ENCODE results near the gene PDCL3.

PDCL3 gene

DNA sequence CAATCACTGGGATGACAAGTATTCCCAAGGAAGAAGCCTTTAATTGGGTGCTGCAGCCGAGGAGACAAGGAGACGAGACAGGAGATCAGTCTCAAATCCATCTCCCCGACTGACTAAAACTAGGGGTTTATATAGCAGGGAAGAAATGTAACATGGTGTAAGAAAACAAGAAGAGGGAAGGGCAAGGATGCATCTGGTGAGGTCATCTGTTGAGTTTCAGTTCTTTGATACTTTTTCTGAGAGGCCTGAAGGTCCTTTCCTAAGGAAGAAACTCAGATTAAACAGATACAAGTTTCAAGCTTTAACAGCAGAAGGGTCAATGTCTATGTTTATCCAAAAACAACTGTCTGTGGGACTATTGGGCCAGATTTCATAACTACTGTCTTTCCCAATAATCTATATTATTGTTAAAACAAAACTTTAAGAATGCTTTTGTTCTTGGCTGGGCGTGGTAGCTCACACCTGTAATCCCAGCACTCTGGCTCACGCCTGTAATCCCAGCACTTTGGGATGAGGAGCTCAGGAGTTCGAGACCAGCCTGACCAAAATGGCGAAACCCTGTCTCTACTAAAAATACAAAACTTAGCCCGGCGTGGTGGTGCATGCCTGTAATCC, 2.5 kb upstream of the PDCL3 start:
- DNase-seq (ENCODE audit: low spot score), result no peak

DNA sequence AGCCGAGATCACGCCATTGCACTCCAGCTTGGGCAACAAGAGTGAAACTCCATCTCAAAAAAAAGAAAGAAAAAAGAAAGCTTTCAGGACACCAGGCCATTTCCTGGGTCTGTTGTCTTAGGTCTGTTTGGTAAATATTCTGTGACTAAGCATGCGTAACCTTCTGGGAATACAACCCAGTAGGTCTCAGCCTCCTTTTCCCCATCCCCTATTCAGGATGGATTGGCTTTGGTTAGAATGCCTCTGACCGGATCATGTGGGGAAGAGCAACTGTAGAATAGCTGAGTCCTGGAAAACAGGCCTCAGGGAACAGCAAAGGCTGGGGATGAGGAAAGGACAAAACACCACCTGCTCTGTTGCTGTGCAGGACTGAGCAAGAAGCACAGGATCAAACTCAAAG, 1.6 kb upstream of the PDCL3 start:
- DNase-seq (ENCODE audit: low spot score), result no peak

DNA sequence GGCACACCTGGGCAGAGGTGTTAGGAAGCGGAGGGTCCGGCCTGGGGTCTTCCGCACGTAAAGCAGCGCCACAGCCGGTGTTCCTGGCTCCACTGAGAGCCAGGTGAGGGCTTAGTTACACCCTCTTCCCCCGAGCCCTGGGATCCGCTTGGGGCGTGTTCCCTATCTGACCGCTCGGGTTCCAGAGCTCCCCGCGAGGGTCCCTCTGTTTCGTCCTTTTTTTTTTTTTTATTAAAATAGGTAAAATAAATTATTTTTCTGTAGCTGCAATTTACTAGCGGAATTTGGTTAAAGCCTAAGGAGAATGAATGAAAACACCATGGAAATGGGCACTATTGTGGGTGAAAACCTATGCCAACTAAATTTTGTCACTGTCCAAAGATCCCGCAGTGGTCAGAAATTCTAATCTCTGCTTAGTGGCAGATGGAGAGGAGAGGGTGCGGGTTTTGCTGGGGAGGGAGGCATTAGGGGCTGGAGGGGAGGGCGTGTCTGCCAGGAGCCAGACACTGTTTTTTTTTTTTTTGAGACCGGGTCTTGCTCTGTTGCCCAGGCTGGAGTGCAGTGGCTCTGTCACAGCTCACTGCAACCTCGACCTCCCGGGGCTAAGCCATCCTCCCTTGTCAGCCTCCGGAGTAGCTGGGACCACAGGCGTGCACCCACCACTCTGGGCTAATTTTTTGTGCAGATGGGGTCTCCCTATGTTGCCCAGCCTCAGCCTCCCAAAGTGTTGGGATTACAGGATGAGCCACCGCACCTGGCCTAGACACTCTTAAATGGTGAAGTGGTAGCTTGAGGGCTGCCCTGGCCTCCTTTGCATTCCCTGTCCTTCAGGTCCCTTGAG, 834 bp downstream of the PDCL3 start:
- DNase-seq (ENCODE audit: low spot score), result no peak

DNA sequence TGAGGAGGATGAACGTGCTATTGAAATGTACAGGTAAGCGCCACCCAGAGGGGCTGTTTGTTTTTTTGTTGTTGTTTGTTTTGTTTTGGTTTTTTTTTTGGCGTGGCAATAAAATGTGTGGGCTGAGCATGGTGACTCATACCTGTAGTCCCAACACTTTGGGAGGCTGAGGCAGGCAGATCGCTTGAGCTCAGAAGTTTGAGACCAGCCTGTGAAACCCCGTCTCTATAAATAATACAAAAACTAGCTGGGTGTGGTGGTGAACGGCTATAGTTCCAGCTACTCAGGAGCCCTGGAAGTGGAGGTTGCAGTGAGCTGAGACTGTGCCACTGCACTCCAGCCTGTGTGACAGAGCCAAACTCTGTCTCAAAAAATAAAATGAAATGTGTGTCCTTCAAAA, 6.2 kb downstream of the PDCL3 start:
- no peak for DNase-seq (ENCODE audit: low spot score)

DNA sequence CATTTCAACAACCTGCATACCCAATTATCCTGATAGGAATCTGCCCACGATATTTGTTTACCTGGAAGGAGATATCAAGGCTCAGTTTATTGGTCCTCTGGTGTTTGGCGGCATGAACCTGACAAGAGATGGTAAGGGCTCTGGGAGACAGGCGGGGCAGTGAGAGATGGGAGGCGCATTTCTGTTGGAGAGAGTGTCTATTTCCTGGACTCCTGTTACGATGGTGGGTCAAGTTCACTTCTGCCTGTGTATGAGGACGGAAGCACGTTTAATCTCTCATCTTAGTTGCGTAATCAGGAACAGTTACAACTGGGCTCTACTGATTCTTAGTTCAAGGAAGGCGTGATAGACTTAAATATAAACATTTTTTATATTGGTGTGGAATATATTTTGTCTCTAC, 8.9 kb downstream of the PDCL3 start:
- no peak for DNase-seq (ENCODE audit: low spot score)

DNA sequence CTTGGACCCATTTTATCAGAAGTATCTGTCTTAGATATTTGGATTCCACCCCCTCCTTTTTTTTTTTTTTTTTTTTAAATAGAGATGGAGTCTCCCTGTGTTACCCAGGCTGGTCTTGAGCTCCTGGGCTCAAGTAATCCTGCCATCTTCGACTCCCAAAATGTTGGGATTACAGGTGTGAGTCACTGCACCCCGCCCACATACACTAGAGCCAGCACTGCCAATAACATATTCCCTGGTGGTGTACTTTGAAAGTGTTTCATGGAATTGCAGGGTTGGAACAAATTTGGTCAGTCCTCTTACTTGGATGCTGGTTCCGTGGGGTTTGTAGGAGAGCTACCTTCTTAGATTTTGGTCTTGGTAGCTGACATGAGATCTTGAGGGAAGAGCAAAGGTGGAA, 15.0 kb downstream of the PDCL3 start:
- DNase-seq (ENCODE audit: low spot score), result no peak

DNA sequence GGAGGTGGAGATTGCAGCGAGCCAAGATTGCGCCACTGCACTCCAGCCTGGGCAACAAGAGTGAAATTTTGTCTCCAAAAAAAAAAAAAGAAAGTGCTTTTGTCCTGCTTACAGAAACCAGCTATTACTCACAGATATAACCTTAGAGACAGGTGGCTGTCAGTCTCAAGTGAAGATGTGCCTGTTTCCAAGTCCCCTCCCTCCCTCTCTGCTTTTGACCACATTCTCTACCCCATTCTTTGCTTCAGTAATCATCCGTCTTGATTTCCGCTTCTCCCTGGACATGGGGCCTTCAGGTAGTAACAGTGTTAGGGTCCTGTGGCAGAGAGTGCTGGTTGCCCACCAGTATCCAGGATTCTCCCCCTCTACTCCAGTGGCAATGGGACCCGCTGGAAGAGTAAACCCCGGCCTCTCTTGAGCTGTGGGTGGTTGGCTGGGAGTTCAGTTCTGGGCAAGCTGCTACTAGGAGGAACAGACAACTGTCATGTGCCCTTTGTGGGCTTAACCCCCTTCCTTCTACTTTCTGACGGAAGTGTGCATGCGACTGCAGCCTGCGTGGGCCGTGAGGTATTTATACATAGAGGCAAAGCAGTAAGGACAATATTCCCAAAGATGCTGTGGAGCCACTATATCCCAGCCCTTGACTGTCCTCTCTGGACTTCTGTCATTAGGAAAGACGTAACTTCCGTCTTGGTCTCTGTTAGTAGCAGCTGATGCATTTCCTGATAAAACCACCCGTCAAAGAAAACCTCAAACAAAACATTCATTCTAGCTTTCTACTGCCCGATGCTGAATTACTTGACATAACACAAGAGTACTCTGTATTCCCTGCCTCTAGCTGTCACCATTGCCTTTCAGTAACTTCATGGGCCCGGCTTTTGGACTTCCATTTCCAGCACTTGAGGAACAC, 17.8 kb downstream of the PDCL3 start:
- DNase-seq (ENCODE audit: low spot score), result no peak

DNA sequence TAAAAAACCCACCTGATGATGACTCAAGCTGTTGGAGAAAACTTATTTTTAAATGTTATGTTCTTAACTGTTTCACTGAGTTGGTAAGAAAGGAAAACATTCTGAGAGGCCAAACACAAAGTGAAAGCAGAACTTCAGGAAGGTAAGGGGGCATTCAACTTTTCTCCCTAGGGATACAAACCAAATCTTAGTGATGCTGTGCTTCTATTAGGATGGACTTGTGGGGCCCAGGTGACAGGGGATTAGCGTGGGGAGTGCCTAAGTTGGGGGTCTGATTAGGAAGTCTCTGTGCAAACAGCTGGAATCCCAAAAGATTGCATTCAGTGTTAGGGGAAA, 18.5 kb downstream of the PDCL3 start:
- DNase-seq (ENCODE audit: low spot score), result no peak

DNA sequence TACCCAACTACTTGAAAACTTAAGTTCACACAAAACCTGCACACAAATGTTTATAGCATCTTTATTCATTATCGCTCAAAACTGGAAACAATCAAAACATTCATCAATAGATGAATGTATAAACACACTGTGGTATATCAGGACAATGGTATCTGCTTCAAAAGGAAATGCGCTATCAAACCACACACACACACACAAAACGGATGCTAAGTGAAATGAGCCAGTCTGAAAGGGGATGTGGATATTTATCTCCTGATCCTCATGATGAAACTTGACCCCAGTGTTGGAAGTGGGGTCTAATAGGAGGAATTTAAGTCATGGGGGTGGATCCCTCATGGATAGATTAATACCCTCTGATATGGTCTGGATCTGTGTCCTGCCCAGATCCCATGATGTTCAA, 22.0 kb downstream of the PDCL3 start:
- DNase-seq (ENCODE audit: low spot score), result no peak

DNA sequence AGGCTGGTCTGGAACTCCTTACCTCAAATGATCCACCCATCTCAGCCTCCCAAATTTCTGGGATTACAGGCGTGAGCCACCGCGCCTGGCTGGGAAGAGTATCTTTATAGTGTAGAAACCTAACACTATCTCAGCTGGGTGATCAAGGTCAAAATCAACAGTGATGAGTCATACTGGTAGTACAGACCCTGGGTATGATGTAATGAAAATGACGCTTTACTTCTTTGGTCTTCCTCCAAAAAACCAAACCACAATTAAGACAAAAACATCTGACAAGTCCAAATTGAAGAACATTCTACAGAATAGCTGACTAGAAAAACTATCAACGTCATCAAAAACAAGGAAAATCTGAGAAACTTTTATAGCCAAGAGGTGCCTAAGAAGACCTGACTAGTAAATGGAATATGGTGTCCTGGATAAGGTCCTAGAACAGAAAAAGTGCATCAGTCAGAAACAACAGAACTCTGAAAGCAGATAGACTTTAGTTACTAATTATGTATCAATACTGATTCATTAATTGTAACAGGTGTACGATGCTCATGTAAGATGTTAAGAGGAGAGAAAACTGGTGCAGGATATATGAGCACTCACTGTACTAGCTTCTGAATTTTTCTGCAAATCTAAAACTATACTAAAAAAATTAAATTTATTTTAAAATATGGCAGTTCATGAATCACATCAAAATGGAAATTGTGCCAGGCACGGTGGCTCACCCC, 25.4 kb downstream of the PDCL3 start:
- no peak for DNase-seq (ENCODE audit: low spot score)

DNA sequence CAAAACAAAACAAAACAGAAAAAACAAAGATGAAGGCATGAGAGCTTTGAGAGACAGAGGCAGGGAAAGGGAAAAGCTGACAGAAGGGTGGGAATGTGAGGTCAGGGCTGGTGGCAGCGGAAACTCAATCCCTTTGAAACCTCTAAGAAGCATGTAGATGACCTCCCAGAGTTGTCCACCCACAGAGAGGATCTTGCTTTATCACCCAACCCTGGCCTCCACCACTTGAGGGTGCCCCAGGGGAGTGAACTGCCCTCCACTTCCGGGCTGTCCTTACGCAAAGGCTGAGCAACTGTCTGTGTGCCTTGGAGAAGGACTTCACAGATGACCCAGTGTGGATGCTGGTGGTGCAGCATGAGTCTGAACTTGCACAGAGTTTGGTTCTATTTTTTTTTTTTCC, 26.7 kb downstream of the PDCL3 start:
- no peak for DNase-seq (ENCODE audit: low spot score)

DNA sequence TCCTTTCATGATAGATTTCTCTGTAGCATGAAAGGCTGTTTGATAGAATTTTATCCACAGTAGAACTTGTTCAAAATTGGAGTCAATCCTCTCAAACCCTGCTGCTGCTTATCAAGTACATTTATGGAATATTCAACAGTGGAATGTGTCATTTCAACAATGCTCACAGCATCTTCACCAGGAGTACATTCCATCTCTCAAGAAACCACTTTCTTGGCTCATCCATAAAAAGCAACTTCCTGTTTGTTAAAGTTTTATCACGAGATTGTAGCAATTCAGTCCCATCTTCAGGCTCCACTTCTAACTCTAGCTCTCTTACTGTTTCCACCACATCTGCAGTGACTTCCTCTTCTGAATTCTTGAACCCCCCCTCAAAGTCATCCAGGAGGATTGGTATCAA, 29.4 kb downstream of the PDCL3 start:
- no peak for DNase-seq (ENCODE audit: low spot score)

DNA sequence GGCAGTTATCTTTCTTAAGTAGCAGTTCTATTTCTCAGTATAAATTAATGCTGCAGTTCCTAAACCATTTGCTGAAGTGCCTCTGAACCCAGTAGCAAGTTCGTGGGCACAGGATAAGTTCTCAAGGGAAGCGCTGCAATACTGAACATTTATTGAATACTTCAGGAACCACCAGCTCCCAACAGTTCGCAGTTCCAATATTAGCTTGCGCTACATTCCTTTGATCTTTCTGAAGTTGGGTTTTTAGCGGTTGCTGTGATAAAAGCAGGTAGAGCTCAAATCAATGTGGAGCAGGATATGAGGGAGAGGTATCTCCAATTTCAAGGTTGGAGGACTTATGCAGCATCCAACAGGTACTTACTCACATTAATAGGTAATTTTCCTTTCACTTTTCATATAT, 33.7 kb downstream of the PDCL3 start:
- DNase-seq (ENCODE audit: low spot score), result no peak

DNA sequence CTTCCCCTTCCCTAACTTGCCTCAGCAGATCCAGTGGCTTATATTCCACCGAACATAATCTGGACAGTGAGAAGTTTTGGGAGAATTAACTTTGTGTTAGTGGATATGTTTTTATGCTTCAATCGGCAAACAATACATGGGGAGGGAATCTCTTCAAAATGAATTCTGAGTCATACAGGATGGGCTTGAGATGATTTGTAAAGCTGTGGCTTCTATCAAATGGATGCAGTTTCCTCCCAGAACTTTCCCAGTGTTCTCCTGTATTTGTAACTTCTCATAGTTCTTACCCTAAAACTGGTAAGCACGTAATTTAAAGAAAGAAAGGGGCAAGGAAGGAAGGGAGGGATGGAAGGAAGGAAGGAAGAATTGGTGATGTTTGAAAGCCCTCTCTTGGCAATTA, 36.8 kb downstream of the PDCL3 start:
- no peak for DNase-seq (ENCODE audit: low spot score)

DNA sequence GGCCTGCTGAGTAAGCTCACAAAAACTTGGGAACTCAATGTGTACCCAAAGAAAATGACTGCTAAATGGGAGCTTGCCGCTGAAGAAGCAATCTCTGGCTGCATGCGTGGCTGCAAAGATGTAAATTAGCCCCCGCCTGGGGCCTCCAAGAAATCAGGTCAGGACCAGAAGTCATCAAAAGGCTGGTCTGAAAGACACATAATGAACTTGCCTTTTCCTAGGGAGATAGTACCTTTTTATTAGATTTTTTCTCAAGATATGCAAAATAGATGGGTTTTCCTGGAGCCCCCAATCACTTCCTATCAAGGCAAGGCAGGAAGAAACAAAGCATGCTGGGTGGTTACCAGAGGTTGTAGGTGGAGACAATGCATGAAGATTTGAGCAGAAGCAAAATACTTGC, 38.9 kb downstream of the PDCL3 start:
- DNase-seq (ENCODE audit: low spot score), result no peak

DNA sequence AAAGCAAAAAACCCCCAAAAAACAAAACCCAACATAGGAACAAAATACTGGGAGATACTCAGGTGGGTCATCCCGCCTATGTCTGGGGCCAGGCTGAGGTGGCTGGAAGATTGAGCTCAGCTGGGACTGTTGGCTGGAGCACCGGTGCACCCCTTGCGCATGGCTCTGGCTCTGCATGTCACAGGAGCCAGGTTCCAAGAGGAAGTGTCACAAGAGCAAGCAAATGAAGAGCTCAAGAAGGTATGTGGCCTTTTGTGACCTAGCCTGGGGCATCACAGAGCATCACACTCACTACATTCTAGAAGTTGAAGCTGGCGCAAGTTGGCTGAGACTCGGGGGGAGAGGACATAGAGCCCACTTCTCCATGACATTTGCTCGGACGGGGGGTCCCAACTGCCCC, 40.6 kb downstream of the PDCL3 start:
- DNase-seq (ENCODE audit: low spot score), result no peak

DNA sequence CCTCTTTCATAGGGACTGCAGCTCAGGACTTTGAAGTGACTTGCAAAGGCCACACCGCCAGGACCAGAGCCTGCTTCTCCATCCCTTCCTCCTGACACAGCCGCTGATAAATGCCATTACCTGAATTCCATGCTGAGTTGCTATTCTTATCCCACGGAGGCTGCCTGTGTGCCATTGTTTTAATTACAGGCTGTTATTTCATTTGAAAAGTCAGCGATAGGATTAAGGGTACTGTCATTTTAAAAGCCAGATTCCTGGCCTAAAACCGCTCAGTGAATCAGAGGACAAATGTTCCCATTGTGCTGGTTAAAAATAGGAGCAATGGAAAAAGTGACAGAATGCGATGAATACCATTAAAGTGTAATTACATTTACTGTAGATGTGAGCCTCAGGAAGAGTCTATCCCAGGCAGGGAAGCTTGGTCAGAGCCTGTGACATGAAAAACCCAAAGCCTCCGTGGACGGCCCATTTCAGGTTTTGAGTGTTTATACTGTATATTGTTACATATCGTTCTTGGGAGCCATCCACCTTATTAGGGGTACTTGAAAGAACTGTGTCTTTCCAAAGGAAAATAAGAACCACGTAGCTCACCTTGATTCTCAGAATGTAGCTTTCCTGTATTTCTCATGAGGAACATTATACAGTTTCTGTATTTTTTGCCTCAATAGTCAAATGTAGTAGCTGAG, 41.3 kb downstream of the PDCL3 start:
- DNase-seq (ENCODE audit: low spot score), result no peak

DNA sequence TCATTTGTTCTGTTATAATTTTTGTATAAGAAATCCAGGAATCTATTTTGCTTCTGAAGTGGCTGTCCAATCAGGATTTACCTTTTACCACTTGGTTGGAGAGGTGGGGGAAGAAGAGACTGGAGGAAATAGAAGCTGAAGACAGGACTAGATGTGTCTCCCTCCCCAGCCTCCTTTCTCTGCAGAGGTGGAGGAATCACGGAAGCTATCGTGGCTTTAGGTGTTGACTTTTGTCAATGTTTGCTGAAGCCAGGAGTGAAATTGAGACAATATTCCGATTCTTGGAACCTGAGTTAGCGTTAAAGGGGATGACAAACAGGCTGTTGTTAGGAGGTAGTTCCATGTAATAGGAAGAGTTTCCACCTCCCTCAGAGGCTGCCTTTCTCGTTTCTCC, 43.5 kb downstream of the PDCL3 start:
- no peak for DNase-seq (ENCODE audit: low spot score)

DNA sequence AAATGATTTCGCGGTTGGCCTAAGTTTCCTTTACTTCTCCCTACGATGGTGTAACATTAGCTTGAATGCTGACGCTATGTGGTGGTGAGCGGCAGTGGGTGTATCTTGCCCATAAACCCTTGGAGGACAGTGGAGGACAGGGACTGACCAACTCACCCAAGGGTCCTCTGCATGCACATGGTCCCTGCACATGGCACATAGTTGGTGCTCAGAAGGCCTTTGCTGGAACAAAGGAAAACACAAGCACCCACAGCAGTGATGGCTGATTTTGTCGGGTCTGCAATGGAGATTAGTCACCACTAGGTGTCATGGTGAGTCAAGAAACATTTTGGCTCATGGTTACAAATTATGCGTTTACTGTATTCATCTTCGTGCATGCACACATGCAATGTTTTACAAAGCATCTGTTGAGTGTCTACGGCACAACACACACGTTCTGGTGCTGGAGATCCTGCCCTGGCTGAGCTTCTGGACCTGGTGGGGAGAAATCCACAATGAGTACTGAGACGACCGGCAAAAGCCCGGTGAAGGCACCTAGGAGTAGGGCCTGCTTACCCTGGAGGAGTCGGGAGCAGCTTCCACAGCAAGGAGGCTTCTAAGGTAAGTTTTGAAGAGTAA, 44.0 kb downstream of the PDCL3 start:
- peak; percentile 59 for DNase-seq (ENCODE audit: low spot score)

DNA sequence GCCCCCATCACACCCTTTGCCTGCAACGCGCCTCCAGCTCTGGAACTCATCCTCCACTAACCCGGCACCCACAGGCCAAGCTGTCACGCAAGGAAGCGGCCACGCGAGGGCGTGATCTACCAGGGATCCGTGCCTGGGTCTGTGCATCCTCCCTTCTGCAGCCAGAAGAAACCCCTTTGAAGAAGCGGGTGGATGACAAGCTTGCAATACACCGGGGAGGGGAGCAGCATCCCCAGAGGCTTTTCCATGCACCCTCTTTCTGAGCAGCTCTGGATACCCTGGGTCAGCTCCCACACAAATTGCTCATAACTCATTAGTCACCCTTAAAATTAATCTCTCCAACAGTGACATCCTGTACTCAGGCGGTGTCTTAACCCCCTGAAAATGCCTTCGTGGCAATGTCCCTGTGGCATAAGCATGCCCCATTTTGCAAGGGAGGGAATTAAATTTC, 47.6 kb downstream of the PDCL3 start:
- peak; percentile 76 for DNase-seq (ENCODE audit: low spot score)
